Measurements from ENCODE around the gene ATP11A.

Gene ATP11A

DNA sequence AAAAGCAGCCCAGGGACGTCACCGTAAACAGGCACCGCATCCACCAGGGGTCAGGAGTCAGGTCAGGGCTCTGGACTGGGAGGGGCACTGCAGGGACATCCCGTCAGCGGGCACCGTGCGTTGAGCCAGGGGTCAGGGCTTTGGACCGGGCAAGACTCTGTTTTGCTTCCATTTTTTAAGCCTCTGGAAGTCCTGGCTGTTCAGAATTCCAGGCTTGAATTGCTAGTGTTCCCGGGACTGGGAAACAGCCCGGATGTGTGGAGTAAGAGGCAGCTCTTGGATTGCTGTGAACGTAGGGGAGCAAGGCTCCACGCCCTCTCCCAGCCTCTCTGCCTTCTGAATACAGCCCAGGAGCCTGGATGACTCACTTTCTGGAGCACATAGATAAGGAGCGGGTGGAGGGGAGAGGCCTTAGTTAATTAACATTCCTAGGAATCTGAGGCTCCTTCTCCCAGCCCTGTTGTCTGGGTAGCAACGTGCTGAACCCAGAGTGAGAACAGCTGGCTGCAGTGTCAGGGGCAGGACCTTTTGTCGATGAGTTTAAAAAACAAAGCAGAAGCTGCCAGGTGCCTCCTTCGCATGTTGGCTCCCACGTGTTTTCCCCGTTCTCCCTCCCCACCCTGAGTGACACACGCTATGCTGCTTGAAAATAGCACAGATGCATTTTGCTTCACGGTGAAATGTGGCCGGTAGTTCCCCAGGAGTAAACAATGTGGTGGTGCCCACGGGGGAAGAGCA, 21.9 kb downstream of the ATP11A start:
- no peak for DNase-seq

DNA sequence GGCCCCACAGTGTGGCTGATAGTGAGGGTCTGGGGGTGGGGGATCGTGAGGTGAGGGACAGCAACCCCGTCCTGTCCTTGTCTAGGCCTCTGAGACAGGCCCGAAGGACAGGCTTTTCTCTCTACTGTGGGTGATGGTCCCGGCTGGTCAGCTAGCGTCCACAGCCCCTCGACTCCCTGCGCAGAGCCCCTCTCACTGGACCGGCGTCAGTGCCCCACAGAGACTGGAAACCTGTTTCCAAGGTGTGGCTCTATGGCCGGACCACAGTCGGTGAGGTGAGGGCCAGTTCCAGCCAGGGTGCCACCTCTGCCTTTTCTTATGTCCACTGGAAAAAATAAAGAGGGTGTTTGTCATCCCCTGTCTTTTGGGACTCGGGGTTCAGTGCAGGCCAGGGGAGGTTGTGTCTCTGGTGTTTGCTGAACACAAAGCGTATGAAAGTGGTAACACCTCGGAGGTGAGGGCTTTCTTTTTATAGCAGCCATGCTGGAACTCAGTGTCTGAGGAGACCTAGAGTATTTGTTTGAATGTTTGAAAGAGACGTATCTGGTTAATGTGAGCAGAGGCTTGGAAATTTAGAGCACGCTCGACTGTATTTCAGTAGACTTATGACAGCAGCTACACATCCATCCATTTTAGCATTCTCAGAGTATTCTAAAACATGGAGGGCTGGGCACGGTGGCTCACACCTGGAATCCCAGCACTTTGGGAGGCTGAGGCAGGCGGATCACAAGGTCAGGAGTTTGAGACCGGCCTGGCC, 22.8 kb downstream of the ATP11A start:
- no peak for DNase-seq

DNA sequence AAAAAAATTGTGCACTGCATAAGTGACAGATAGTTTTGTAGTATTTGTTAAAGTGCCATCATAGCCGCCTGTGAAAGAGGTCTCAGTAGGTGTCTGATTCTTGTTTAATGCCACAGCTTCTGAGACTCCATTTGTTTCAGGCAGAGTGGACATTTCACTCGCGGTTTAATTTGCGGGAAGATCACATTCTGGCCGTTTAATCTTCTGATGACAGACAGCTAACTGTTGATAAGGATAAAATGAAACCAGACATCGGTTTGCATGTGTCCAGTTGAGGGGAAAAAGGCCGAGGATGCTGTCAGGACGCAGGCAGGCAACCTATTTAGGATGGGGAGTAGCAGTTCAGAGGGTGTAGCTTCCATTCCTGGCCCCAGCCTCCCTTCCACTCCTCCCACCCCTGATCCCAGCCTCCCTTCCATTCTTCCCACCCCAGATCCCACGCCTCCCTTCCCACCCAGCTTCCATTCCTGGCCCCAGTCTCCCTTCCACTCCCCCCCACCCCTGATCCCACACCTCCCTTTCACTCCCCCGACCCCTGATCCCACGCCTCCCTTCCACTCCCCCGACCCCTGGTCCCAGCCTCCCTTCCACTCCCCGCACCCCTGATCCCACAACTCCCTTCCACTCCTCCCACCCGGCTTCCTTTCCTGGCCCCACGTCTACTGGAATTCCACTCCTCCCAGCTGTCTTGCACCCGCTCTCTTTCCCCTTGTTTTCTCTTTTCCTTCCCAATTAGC, 23.8 kb downstream of the ATP11A start:
- DNase-seq = no peak

DNA sequence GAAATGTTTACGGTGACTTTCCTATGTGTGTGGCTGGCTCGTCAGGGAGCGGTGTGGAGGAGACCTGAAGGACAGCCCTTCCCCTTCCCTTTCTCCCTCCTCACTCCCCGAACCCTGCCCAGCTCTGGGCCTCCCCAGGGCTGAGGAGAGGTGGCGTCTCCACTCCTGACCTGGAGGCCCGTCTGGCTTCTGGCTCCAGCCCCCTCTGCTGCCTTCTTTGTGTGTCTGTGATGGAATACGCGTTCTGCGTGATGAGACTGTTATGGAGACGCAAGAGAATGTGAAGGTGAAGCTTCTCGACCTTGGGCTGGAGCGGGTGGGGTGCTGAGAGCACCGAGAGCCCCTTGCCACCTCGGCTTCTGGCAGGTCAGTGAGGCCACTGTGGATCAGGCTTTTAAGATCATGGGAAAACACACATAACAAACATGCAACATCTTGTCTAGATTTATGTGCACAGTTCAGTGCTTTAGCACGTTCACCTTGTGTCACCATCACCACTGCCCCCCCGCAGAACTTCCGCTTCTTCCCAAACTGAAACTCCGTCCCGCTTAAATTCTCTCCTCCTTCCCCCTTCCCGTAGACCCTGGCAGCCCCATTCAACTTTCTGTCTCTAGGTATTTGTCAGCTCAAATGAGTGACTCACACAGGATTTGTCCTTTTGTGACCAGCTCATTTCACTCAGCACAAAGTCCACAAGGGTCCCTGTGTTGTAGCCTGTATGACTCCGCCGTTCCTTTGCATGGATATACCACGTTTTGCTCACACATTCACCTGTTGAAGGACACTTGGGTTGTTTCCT, 24.7 kb downstream of the ATP11A start:
- no peak for DNase-seq

DNA sequence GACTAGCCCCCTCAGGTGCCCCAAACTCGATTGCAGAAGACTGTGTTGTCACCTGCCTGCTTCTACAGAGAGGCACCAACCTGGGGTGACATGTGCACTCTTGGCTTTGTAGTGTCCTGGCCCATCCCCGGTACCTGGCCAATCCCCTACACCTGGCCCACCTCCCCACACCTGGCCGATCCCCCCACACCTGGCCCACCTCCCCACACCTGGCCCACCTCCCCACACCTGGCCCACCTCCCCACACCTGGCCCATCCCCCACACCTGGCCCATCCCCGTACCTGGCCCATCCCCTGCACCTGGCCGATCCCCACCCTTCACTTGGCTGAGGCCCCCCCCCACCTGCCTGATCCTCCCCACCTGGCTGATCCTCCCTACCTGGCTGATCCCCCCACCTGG, 25.4 kb downstream of the ATP11A start:
- no peak for DNase-seq

DNA sequence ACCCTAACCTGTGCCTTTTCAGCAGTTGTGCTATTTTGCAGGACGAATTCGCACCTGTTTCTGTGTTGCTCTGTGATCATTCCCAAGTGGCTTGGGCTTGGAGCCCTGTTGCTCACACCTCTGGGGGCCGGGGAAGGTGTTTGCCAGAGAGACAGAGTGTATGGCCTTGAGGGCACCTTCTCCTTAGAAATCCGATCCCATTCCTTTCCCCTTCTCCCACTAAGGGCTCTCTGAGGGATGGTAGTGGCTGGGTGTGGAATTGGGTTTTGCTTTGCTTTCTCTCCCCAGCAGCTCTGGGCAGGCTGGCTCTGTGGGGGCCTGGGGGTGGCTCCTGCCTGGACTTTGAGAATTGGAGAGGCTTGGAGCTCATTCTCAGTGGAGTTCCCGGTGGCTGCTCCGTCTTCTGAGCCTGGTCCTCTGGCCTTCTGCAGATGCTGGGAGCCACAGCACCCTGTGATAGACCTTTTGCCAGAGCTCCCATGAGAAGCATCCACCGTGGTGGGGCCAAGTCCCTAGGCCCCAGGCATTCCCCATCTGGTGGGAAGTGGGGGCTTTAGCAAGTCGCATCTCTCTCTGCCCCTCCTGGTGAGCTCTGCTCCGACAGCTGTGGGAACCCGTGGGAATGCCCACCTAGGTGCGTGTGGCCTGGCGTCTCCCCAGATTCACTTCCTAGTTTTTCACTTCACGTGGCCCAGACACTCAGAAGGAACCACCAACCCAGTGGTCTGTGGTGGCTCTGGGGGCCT, 26.1 kb downstream of the ATP11A start:
- DNase-seq = no peak

DNA sequence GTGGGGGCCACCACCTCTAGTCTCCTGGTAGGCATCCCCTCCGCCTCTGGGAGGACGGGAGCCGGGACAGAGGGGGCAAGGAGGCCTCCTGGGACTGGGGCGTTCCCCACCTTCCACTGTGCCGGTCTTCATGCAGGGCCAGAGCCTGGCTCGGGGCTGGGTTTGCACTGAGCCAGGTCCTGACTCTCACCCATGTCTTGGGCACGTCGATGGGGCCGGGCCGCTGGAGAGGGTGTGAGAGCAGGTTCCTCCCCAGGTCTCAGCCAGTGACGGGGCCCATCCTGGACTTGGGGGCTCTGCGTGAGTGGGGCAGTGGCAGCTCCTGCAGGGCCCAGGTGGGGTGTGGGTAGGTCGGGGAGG, 26.6 kb downstream of the ATP11A start:
- no peak for DNase-seq

DNA sequence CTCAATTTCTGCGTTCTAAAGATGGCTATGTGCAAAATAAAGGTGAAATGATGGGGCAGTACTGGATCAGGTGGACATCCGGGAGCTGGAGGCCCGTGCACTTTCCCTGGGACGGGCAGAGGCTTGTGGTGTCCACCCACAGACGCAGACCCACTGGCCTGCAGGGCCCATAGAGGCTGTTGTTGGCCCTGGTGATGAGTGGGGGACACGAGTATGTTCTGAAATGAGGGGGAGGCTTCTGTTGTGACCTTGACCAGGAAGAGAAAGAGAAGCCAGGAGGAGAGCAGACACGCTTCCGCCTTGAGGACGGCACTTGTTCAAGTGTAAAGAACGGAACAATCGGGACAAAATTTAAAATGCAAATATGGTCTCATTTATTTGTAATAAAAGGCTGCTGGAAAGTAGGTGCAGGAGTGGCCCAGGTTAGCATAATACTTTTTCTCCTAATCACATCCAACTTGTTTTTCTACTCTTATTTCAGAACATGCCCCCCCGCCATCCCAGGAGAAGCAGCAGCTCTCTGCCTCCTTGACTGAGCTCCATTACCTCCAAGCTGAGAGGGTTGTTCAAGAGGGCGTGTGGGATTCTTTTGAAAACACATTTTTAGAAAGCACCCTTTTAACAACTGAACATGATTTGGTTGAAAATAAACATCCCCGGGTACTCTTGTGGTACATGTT, 27.1 kb downstream of the ATP11A start:
- no peak for DNase-seq

DNA sequence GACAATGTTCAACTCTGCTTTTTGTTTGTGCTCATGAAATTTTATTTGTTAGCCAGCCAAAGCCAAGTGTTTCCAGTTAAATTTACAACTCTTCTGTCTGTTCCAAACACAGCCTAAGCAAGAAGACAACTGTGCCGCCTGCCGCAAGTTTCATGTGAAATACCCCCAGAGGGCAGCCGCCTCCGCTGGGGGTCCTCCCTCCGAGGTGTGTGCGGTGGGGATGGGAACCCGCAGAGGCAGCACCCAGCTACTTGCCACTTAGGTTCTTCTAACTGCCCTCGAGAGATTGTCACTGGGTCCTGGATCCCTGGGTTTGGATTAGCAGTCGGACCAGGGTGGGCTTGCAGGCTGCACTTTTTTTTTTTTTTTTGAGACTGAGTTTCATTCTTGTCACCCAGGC, 28.5 kb downstream of the ATP11A start:
- DNase-seq = no peak

DNA sequence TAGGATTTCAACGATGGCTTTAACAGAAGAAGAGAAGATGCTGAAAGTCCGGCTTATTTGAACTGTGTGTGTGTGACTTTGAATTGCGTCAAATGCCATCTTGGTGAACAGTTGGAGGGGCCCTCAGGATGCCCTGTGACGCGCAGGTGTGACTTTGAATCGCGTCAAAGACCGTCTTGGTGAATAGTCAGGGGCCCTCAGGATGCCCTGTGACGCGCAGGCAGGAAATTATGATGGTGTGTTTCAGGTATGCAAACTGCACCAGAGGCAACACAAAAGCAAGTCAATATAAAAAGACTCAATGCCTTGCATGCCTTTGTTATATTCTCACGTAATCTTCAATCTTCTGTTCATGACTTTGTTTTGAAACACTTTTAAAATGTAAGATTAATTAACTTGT, 29.2 kb downstream of the ATP11A start:
- DNase-seq = no peak

DNA sequence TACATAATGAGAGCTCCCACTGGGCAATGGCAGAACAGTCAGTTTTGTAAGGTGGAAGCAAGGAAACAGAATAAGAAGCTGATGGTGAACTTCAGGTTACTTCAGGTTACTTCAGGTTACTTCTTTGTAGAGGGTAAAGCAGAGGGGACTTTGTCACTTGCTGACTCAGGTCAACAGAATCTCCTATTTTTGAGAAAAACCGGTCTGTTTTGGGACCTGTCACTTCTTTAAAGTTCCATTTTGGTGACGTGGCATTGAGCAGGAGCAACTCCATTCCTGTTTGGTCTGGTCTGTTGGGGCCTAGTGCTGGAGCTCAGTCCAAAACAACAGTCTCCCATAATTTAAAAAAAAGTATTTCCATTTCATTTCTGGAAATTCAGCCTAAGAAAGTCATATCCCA, 29.7 kb downstream of the ATP11A start:
- no peak for DNase-seq

DNA sequence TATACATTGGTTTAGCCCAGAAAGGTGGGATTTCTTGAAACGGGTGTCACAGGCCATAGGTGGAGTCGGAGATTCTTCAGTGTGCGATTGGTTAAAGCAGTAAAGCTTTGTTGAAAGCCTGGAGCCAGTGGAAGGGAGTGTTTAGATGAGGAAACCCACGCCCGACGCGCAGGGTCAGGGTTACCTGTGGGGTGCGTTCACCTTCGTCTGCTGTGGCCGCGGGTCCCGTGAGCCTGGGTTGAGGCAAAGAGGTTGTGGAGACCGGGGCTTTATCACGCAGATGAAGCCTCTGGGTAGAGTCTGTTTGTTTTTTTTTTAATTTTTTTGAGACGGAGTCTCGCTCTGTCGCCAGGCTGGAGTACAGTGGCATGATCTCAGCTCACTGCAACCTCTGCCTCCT, 30.4 kb downstream of the ATP11A start:
- DNase-seq = no peak

DNA sequence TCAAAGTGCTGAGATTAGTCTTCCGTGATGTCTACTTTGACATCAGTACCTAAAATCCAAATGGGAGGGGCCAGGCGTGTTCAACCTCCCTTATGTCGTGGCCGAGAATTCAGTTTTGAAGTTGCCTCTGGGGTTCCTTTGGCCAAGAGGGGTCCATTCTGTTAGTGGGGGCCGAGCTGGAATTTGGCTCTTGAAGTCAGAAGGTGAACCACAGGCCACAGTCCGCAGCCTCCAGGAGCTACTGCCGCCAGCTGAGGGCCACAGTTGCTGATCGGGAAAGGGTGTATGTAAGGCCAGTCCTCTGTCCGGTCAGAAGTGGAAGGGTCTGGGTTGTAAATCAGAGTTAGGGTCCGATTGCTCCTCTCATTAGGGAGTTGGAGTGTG, 31.0 kb downstream of the ATP11A start:
- DNase-seq = no peak

DNA sequence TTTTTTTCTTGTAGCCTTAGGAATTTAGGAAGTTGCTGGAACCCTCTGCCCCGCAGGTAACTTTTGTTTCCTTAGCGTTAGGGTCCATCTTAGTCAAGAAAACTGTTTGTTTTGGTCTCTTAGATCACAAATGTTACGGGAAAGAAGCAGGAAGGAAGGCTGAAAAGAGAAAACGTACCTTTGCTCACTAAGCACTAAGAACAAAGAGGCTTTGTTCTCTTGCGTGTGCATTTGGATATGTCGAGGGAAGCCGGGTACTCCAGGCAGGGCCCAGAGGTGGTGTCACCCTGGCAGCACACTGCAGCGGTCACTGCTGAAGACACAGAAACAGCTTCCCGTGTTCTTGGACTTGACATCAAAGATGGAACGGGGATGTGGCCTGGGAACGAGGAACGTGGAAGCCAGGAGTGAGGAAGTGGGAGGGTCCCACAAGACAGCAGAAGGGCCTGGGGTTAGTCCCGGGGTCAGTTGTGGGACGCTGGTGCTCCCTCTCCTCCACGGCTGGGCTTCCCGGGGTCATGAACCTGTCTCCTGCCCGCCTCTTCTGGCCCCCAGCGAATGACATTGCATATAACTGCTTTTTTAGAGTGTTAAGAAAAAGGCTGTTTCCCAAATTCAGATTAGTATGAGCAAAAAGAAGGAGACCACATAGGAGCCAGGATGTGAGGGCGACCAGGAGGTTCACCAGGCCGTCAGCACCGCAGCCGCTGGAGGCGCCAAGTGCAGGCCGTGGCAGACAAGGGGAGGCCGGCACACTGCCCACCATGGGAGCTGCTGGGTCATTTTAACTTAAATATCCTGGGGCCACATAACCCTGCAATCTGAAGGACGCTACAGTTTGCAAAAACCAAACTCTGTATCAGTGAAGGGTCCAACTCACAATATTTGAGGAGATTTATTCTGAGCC, 31.6 kb downstream of the ATP11A start:
- DNase-seq = no peak

DNA sequence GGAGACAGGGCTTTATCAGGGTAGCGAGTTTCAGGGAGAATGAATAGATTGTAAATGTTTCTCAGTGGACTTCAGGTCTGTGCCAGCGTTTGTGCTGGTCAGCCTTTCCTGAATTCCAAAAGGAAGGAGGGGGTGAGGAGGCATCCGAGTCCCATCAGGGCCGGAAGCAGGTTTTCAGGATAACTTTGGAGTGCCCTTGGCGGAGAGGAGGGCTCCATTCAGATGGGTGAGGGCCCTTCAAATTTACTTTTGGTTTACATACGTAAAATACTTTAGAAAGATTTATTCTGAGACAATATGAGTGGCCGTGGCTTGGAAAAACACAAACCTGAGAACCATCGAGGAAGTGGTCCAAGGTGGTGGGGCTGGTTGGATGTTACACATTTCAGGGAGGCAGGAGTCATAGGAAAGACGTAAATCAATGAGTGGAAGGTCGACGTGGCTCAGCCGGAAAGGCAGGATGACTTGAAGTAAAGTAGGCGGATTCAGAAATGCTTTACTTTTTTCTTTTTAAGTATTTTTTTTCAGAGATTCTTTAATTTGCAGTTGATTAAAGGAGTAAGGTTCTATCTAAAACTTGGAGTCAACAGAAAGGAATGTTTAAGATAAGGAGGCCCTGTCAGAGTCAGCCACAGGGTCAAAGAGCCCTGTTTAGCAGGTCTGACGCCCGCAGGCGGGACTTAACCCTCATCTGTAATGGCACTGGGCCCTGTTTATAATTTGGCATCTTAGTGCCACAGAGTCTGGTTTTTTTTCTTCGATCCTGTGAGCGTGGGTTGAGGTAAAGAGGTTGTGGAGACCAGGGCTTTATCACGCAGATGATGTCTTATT, 32.8 kb downstream of the ATP11A start:
- DNase-seq = no peak

DNA sequence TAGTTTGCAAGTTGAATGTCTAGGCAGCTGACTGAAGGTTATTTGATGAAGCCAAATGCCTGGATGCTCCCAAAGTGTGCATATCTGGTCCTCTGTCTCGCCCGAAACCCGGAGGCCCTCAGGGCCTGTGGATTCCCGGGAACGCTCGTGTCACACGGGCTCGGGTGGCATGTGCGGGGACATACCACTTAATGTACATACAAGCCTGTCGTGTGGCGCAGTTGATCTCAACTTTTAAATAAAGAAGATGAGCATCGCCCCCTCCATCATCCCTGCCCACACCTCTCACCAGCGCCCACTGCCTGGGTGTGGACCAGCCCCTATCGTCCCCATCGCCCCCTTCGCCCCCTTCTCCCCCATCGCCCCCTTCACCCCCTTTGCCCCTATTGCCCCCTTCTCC, 33.9 kb downstream of the ATP11A start:
- DNase-seq = no peak

DNA sequence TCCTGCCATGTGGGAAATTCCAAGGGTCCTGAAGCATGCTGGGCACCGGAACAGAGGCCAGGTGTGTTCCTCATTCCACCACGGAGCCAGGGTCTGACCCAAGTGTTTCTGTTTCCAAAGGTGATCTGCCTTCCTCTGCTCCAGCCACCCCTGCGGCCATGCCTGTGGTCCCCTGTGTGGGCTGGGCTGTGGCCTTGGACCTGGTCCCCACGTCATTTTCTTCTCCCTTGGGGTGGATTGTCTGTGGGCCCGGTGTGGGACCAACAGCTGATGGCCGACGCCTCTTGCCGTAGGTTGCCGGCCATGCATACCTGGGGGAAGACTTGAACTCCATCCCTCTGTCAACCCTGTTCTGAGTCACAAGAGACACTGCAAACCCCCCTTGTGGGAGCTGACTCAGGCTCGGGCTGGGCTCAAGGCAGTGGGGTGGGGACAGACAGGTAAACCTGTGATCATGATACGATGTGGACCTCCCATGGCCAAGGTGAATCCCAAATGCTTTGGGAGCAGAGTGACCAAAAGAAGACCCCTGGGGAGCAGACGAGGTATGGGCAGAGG, 35.0 kb downstream of the ATP11A start:
- no peak for DNase-seq

DNA sequence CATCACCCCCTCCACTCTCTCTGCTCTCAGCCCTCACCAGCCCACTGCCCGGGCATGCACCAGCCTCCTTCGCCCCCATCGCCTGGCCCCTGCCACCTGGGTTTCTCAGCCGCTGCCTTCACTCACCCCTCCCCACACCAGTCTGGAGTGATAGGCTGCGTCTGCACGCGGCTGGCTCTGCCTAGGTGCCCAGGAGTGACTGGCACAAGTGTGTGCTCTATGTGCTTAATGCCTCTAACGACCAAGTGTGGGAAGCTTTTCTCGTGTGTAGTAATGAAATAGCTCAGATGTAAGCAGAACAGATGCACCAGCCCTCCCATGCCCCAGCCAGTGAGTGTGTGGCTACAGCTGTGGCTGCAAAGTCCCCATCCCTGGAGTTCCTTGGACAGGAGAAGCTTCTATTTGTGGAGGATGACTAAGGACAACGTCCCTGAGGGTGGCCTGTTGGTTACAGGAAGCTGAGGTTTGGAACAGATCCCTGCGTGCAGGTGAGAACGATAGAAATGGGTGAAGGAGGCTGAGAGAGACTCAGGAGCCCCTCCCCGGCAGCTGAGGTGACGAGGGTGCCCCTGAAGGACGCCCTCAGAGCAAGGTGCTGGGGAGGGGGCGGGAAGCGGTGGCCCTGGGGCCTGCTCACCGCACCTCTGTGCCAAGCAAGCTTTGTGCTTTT, 35.6 kb downstream of the ATP11A start:
- no peak for DNase-seq

All from activated CD8-positive, alpha-beta memory T cell treated with anti-CD3 and anti-CD28 coated beads, Interleukin-2, amount 50 U/mL, for 4 hours (primary cell).